Nephron progenitor cell (in vitro differentiated cells): ENCODE data around the gene RANBP10.

Experiments
- DNase-seq: peaks from one replicate; pipeline ENCODE4 v3.0.0; 2021
- H3K27ac Mint-ChIP-seq: 2 replicates; pipeline ENCODE4 v1.8.0; 2021; ENCODE audit warnings: mild to moderate bottlenecking, moderate library complexity, mixed read lengths
- H3K27me3 Mint-ChIP-seq: 2 replicates; pipeline ENCODE4 v1.8.0; 2021; ENCODE audit warnings: mild to moderate bottlenecking, low read depth, mixed read lengths; ENCODE audit not compliant: poor library complexity
- H3K36me3 Mint-ChIP-seq: 2 replicates; pipeline ENCODE4 v1.8.0; 2021; ENCODE audit warnings: low read depth, mixed read lengths
- H3K4me1 Mint-ChIP-seq: 2 replicates; pipeline ENCODE4 v1.8.0; 2021; ENCODE audit warnings: mixed read lengths
- H3K4me3 Mint-ChIP-seq: 2 replicates; pipeline ENCODE4 v1.8.0; 2021; ENCODE audit warnings: mild to moderate bottlenecking, moderate library complexity, mixed read lengths
- H3K9me3 Mint-ChIP-seq: 2 replicates; pipeline ENCODE4 v1.8.0; 2021; ENCODE audit warnings: mild to moderate bottlenecking, moderate library complexity, mixed read lengths
- TF ChIP-seq, protein P1 (sequence below): fragments of 200-600 bp; sonication (generic); IDR thresholded peaks from 2 replicates; pipeline ENCODE4 v1.5.0; 2021; ENCODE audit warnings: antibody characterized with exemption

RANBP10 gene

GRCh38 chr16:67806428-67807147 is at the start of gene RANBP10, which contains the start of gene TSNAXIP1:
Gene RANBP10, minus strand, starts transcription at chr16:67806560. Its CDS starts 24 bp downstream, at chr16:67806536.
Gene TSNAXIP1, plus strand, starts transcription at chr16:67806889. Its CDS starts 261 bp downstream, at chr16:67807150.
- Mint-ChIP-seq H3K4me1 (peaks cover 16% of the 10 kb centered on the region), H3K27ac (peak within 1 kb of the TSS; percentile 90), H3K27me3 (peaks cover 2% of the 10 kb centered on the region), H3K4me3 (peak within 1 kb of the TSS; percentile 91), H3K36me3 (peaks cover 38% of the 10 kb centered on the region), H3K9me3 (no peaks in the 10 kb centered on the region)
- peak; percentile 95 for DNase-seq
- TF ChIP-seq, protein P1, sequence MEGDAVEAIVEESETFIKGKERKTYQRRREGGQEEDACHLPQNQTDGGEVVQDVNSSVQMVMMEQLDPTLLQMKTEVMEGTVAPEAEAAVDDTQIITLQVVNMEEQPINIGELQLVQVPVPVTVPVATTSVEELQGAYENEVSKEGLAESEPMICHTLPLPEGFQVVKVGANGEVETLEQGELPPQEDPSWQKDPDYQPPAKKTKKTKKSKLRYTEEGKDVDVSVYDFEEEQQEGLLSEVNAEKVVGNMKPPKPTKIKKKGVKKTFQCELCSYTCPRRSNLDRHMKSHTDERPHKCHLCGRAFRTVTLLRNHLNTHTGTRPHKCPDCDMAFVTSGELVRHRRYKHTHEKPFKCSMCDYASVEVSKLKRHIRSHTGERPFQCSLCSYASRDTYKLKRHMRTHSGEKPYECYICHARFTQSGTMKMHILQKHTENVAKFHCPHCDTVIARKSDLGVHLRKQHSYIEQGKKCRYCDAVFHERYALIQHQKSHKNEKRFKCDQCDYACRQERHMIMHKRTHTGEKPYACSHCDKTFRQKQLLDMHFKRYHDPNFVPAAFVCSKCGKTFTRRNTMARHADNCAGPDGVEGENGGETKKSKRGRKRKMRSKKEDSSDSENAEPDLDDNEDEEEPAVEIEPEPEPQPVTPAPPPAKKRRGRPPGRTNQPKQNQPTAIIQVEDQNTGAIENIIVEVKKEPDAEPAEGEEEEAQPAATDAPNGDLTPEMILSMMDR, result no peak

GRCh38 chr16:67855789-67856188 is 49.4 kb upstream of the RANBP10 start:
- Mint-ChIP-seq H3K27me3 (peaks cover 2% of the 10 kb centered on the region), H3K4me3 (no peak overlapping the region), H3K9me3 (no peaks in the 10 kb centered on the region), H3K4me1 (peaks cover 22% of the 10 kb centered on the region), H3K27ac (no peak overlapping the region), H3K36me3 (peaks cover 31% of the 10 kb centered on the region)
- no peak for DNase-seq
- TF ChIP-seq, protein P1, result no peak

DNA sequence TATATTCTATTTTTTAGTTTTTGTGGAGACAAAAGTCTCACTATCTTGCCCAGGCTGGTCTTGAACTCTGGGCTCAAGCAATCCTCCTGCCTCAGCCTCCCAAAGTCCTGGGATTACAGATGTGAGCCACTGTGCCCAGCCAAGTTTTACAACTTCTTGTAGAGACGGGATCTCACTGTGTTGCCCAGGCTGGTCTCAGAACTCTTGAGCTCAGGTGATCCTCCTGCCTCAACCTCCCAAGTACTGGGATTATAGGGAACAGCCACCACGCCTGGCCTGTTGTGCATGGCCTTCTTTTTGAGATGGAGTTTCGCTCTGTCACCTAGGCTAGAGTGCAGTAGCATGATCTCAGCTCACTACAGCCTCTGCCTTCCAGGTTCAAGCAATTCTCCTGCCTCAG is 47.3 kb upstream of the RANBP10 start:
- peaks cover 33% of the 10 kb centered on the region for H3K36me3 Mint-ChIP-seq
- H3K4me3 Mint-ChIP-seq, result no peak overlapping the region
- H3K4me1 Mint-ChIP-seq, result peaks cover 26% of the 10 kb centered on the region
- H3K9me3 Mint-ChIP-seq, result no peaks in the 10 kb centered on the region
- peaks cover 2% of the 10 kb centered on the region for H3K27me3 Mint-ChIP-seq
- DNase-seq, result no peak
- TF ChIP-seq, protein P1, result no peak
- no peak overlapping the region for H3K27ac Mint-ChIP-seq

DNA sequence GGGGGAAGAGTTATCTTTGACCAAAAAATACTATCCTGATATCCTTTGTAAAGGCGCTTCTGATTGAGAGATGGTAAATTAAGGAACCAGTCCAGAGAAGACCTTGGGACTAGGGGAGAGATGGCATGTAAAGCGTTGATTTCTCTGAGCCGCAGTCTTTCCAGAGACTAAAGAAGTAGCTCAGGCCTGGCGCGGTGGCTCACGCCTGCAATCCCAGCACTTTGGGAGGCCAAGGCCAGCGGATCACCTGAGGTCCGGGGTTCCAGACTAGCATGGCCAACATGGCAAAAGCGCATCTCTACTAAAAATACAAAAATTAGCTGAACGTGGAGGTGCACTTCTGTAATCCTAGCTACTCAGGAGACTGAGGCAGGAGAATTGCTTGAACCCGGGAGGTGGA is 41.8 kb upstream of the RANBP10 start:
- H3K36me3 Mint-ChIP-seq, result peaks cover 16% of the 10 kb centered on the region
- peak overlapping the region; percentile 93 for H3K4me3 Mint-ChIP-seq
- peak overlapping the region; percentile 95 for H3K27ac Mint-ChIP-seq
- H3K27me3 Mint-ChIP-seq, result no peaks in the 10 kb centered on the region
- TF ChIP-seq, protein P1, result no peak
- peaks cover 46% of the 10 kb centered on the region for H3K4me1 Mint-ChIP-seq
- H3K9me3 Mint-ChIP-seq, result no peaks in the 10 kb centered on the region
- DNase-seq, result no peak

DNA sequence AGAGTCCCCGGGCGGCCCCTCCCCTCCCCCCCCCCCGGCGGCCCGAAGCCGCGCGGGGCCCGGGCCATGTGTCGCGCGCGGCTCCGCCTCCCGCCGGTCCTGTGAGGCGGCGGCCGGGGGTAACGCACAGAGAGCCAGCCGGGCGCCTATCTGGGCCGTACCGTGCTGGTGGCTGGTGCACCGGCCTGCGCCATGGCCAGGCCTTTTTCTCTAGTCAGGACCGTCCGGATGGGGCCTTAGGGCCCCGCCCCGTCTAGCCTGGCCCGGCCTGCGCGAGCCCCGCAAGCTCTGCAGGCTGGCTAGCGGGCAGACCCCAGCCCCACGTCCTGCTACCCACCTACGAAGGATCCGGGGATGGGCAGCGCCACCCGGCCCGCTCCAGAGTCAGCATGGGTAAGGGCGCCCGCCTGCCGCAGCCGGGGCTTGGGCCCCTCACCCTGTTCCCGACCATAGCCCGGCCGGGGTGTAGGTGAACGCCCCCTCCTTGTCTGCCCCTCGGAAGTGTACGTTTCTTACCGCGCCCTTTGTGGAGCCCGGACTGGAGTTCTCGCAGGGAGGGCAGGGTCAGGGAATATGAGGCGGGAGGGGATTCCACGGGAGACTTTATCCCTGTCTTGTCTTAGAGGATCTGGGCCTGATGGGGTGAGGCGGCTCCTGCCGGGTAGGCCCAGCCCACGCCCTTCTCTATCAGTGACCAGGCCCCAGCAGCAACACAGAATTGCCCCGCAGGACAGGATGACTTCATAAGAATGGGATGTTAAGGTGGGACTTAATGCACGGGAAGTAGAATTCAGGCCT is 40.9 kb upstream of the RANBP10 start, which contains the start of gene CENPT:
Gene CENPT (minus strand): TSS at position 630 of the 798 bp plus-strand sequence. CDS start 13,834 bp downstream, outside the sequence.
- H3K4me1 Mint-ChIP-seq, result peaks cover 51% of the 10 kb centered on the region
- peaks cover 16% of the 10 kb centered on the region for H3K36me3 Mint-ChIP-seq
- no peaks in the 10 kb centered on the region for H3K9me3 Mint-ChIP-seq
- H3K27ac Mint-ChIP-seq, result peak within 1 kb of the TSS; percentile 95
- TF ChIP-seq, protein P1, result no peak
- no peaks in the 10 kb centered on the region for H3K27me3 Mint-ChIP-seq
- no peak for DNase-seq
- H3K4me3 Mint-ChIP-seq, result peak within 1 kb of the TSS; percentile 93
